HG03432 (cell line): ENCODE data around the gene NFKBIB.
"Not testable (repeated sequence)": the region's sequence is repeated elsewhere in the genome, so short reads cannot be mapped to it uniquely, and the experiment has no call there.

ENCODE experiments used
- ATAC-seq: cut with Tn5 transposase; IDR thresholded peaks from one replicate; pipeline ENCODE4 v1.9.1; 2021; ENCODE audit warnings: mild to moderate bottlenecking, moderate library complexity; ENCODE audit not compliant: unreplicated experiment

Gene NFKBIB

DNA sequence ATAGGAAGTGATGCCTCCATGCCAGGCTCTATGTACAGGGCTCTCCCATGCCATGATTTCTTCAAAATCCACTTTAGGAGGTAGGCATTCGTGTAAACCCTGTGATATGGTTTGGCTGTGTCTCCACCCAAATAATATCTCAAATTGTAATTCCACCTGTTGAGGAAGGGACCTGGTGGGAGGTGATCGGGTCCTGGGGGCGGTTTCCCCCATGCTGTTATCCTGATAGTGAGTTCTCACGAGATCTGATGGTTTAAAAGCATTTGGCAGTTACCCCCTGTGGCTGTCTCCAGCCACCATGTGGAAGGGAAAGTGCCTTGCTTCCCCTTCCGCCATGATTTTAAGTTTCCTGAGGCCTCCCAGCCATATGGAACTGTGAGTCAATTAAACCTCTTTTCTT lies 22.7 kb downstream of the NFKBIB start:
- no peak for ATAC-seq

GRCh38 chr19:38924388-38924787 lies 24.6 kb downstream of the NFKBIB start:
- ATAC-seq = no peak

GRCh38 chr19:38928391-38929001 lies 28.7 kb downstream of the NFKBIB start:
- ATAC-seq = no peak

DNA sequence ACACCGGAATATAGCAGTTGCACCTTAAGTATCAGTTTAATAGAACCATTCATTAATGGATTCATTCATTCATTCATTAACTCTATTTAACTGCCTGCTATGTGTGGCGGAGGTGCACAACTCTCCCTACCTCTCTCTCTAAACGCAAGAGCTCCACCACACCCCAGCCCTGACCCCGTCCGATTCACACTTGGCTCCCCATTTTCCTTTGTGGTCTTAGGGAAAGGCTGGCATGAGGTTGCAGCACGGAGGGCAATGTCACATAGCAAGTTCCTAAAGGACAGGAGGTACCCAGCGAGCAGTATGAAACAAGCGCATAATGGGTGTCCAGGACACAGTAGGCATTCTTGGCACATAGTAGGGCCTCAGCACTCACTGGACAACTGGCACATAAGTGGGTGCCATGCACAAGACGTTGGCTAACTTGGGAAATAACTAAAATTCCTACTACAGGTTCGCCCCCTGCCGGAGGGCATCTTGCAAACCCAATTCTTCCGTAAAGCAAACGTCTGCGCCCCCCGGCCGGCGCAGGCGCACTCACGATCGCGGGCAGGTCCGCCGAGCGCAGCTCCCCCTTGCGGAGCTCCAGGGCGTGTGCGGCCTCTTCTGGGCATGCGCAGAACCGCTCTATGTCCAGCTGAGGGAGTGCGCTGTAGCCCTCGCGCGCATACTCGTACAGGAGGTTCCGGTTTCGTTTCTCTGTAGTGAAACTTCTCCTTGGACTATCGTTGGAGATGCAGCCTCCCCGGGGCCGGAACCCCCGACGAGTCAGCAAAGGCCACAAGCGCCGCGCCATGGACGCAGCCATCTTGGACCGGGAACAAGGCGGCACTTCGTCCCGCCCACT lies 30.4 kb downstream of the NFKBIB start, which contains the start of gene SARS2:
TSS of gene SARS2 (minus strand) at position 835 of the 847 bp plus-strand sequence. CDS start at position 808, 27 bp downstream.
- ATAC-seq = peak; percentile 77

- peak; percentile 88 for ATAC-seq
These were observed 31.2 kb downstream of the NFKBIB start, which contains the start of gene MRPS12 for GRCh38 chr19:38930776-38931520. MRPS12 (plus strand) TSS chr19:38930944; CDS start chr19:38931295, 351 bp downstream.

DNA sequence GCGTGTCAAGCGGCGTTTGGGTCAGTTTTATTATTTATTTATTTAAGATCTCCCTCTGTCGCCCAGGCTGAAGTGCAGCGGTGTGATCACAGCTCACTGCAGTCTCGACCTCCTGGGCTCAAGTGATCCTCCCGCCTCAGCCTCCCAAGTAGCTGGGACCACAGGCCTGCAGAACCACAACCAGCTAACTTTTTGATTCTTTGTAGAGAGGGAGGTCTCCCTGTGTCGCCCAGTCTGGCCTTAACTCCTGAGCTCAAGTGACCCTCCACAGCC lies 31.7 kb downstream of the NFKBIB start:
- no peak for ATAC-seq

DNA sequence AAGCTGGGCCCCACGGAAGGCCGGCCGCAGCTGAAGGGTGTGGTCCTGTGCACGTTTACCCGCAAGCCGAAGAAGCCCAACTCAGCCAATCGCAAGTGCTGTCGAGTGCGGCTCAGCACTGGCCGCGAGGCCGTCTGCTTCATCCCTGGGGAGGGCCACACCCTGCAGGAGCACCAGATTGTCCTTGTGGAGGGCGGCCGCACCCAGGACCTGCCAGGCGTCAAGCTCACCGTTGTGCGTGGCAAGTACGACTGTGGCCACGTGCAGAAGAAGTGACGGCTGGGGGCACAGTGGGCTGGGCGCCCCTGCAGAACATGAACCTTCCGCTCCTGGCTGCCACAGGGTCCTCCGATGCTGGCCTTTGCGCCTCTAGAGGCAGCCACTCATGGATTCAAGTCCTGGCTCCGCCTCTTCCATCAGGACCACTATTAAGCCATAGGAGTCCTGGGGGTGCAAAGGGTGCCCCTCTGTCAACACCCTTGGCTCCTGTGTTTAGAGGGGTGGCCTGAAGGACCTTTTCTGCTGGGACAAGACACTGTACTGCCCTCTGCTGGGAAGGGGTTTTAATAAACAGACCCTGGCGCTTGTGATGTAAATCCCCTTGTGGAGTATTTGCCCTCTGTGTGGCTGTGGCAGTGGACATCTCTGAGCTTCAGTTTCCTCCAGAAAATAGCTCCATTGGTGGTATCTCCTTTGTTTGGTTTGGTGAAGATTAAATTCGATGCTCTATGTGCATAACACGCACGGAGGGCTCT lies 32.8 kb downstream of the NFKBIB start:
- ATAC-seq = no peak

GRCh38 chr19:38933544-38933943 lies 33.8 kb downstream of the NFKBIB start:
- ATAC-seq = no peak

GRCh38 chr19:38939957-38940356 lies 40.2 kb downstream of the NFKBIB start:
- ATAC-seq = no peak

- ATAC-seq = not testable (repeated sequence)
These were observed 41.7 kb downstream of the NFKBIB start for GRCh38 chr19:38941466-38941865.

DNA sequence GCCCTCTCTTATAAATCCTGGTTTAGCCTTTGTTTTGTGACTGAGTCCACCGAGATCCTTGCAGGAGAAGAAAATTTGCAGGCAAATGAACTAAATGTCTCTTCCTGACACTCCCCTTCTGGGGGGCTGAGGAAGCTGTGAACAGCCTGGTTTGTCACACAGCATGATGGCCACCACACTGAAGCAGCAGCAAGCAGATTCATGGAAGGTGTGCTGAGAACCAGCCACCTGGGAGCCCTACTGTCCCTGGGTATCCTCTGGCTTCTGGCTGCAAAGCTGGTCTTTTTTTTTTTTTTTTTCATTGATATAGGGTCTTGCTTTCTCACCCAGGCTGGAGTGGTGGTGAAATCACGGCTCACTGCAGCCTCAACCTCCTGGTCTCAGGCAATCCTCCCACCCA lies 42.2 kb downstream of the NFKBIB start:
- ATAC-seq = no peak

DNA sequence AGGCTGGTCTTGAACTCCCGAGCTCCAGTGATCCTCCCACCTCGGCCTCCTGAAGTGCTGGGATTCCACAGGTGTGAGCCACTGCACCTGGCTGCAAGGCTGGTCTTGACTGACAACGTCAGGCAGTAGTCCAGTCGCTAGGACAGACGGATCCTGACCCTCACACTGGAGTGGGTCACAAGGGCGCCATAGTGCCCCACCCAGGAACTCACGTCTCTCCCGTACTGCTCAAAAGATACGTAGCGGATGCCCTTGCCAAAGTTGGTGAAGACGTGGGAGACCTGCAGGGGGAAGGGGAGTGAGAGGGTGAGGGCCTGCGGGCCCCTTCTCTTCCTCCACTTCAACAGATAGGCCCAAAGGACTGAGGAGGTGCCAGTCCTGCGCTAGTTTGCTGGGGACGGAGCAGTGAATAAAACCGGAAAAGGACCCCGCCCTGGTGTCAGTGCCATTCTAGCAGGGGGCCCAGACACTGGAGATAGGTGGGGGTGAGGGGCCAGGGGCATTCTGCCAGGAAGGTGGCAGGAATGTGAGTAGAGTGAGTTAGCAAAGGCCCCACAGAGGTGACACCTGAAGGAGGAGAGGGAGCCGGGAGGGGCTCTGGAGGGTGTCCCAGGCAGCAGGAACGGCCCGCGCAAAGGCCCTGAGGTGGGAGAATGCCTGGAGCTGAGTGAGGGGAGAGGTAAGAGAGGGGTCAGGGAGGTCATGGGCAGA lies 42.9 kb downstream of the NFKBIB start:
- ATAC-seq = no peak

DNA sequence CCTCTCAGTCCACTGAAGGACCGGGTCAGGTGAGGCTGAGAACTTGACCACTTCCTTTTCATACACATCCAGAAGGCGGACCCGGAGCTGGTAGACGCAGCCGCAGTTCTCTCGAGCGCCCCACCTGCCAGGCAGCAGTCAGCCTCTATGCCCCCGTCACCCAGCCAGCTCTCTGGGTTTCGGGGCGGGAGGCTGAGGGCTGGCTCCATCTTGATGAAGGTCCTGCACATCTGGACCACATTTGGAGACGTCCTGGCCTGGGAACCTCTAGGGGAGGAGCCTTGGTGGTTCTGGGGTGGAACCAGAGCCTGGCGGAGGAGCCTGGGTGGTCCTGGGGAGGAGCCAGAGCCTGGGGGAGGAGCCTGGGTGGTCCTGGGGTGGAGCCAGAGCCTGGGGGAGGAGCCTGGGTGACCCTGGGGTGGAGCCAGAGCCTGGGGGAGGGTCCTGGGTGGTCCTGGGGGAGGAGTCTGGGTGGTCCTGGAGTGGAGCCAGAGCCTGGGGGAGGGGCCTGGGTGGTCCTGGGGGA lies 45.3 kb downstream of the NFKBIB start:
- no peak for ATAC-seq

DNA sequence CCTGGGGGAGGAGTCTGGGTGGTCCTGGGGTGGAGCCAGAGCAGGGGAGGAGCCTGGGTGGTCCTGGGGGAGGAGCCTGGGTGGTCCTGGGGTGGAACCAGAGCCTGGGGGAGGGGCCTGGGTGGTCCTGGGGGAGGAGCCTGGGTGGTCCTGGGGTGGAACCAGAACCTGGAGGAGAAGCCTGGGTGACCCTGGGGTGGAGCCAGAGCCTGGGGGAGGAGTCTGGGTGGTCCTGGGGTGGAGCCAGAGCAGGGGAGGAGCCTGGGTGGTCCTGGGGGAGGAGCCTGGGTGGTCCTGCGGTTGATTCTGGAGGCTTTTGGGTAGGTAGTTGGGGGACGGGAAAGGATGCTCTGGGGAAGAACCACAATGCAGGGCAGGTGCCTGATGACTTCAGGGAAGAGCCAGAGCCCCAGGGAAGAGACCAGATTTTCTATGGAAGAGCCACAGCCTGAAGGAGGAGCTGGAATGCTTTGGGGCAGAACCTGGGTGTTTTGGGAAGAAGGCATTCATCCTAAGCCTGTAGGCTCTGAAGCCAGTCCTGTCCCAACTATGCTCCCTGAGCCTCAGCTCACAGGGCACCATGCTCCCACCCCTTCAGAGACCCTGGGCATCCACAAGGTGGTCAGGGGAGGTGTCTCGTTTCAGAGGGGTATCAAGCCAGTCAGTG lies 45.9 kb downstream of the NFKBIB start:
- no peak for ATAC-seq

- no peak for ATAC-seq
These were observed 46.7 kb downstream of the NFKBIB start for GRCh38 chr19:38946229-38947010.

DNA sequence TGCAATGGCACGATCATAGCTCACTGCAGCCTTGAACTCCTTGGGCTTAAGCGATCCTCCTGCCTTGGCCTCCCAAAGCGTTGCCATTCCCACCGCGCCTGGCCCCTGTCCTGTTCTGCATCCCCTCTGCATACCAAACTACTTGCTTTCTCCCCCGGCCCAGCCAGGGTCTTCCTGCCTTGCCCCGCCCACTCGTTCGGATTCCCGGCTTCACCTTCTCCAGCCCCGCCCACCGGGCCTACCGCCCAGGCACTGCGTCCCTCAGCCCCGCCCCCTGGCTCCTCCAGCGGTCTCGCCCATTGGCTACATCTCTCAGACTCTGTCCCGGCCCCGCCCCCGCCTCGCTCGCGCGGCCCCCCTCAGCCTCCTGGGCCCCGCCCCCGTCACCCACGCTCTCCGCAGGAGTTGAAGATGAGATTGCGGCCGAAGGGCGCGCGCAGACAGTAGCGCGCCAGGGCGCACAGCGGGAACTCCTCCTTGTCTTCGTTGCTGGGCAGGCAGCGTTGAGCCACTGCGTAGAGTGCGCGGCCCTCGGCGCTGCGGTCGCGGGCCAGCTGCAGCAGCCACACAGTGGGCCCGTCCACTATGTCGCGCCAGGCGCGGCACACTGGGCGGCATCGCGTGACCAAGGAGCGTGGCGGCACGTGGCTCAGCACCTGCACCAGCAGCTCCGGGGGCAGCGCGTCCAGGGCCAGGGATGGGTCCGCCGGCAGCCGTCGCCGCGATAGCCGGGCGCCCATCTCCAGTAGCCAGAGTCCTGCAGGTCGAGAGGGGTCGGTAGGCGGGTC lies 50.0 kb downstream of the NFKBIB start:
- ATAC-seq = no peak

DNA sequence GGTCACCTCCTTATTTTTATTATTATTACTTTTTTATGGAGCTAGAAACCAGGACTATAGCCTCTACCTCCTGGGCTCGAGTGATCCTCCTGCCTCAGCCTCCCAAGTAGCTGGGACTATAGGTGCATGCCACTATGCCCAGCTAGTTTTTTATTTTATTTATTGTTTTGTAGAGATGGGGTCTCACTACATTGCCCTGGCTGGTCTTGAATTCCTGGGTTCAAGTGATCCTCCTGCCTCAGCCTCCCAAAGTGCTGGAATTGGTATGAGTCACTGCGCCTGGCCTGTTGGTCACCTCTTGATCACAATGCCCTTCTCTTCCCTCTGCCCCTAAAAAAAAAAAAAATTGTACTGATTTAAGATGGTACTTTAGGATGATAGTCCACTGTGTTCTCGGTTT lies 51.4 kb downstream of the NFKBIB start:
- no peak for ATAC-seq
